ENCODE results near the gene TAPBPL.
"Not testable (repeated sequence)": the region's sequence is repeated elsewhere in the genome, so short reads cannot be mapped to it uniquely, and the experiment has no call there.

Gene TAPBPL

GRCh38 chr12:6451348-6452244 is at the start of gene TAPBPL:
TAPBPL (plus strand) TSS chr12:6452042; CDS start chr12:6452249, 207 bp downstream.
- peak; percentile 93 for DNase-seq

GRCh38 chr12:6404390-6404789 is 47.5 kb upstream of the TAPBPL start:
- DNase-seq = no peak

- DNase-seq = no peak
These were observed 45.9 kb upstream of the TAPBPL start for GRCh38 chr12:6405963-6406362.

- no peak for DNase-seq
These were observed 44.4 kb upstream of the TAPBPL start for GRCh38 chr12:6407236-6407954.

GRCh38 chr12:6416596-6416995 is 35.2 kb upstream of the TAPBPL start:
- no peak for DNase-seq

GRCh38 chr12:6418796-6419195 is 33.0 kb upstream of the TAPBPL start:
- DNase-seq = no peak

GRCh38 chr12:6420364-6420763 is 31.5 kb upstream of the TAPBPL start:
- DNase-seq = no peak

GRCh38 chr12:6423267-6424007 is 28.4 kb upstream of the TAPBPL start:
- DNase-seq = peak; percentile 83

GRCh38 chr12:6424008-6424347 is 27.9 kb upstream of the TAPBPL start:
- no peak for DNase-seq

- no peak for DNase-seq
These were observed 27.0 kb upstream of the TAPBPL start for GRCh38 chr12:6424866-6425265.

GRCh38 chr12:6425590-6426531 is 26.0 kb upstream of the TAPBPL start:
- DNase-seq = no peak

- DNase-seq = no peak
These were observed 24.8 kb upstream of the TAPBPL start for GRCh38 chr12:6426882-6427671.

- DNase-seq = not testable (repeated sequence)
These were observed 24.0 kb upstream of the TAPBPL start for GRCh38 chr12:6427796-6428195.

GRCh38 chr12:6428326-6428725 is 23.5 kb upstream of the TAPBPL start:
- no peak for DNase-seq

- no peak for DNase-seq
These were observed 21.5 kb upstream of the TAPBPL start for GRCh38 chr12:6430124-6430989.

- DNase-seq = no peak
These were observed 18.9 kb upstream of the TAPBPL start for GRCh38 chr12:6432991-6433390.

GRCh38 chr12:6434205-6435140 is 17.4 kb upstream of the TAPBPL start:
- no peak for DNase-seq

- no peak for DNase-seq
These were observed 15.7 kb upstream of the TAPBPL start for GRCh38 chr12:6435961-6436715.

GRCh38 chr12:6437586-6437985 is 14.3 kb upstream of the TAPBPL start:
- DNase-seq = no peak

Data from NCI-H1417 treated with DMSO at 0.1 percent for 48 hours (cell line).